Kidney glomerular epithelial cell (primary cell): ENCODE results near the gene EIF1.
"Not testable (repeated sequence)": the region's sequence is repeated elsewhere in the genome, so short reads cannot be mapped to it uniquely, and the experiment has no call there.

Experiments used
- DNase-seq: peaks from one replicate; lab custom pipeline; 2025; lab: John Stamatoyannopoulos, UW

EIF1 gene

DNA sequence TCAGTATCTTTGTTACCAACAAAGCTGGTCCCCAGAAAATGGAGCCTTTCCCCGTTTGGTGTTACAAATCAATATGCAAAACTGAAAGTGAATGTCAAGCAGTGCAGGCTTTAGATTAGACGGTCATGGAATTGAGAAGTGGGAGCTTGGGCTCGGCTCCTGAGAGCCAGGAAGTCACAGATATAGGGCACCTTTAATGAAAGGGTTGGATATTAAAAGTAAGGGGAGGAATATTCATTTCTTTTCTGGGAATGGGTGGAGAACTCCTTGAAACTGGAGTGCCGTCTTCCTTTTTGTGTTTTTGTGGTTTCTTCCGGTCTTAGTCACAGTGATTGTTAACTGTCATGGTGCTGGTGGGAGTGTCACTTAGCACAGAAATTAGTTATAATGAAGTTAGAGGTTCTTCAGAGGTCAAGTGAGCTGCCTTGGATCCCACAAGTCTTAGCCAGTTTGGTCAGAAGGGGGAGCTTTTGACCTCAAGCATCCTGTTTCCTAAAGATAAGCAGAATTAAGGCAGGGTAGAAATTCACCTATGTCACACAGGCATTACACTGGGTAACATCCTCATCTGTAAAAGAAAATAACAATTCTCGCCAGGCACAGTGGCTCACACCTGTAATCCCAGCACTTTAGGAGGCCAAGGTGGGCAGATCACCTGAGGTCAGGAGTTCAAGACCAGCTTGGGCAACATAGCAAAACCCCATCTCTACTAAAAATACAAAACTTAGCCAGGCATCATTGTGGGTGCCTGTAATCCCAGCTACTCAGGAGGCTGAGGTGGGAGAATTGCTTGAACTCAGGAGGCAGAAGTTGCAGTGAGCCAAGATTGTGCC is 9.6 kb upstream of the EIF1 start:
- DNase-seq = peak; percentile 83

- no peak for DNase-seq
Observed at GRCh38 chr17:41679740-41680425, 8.8 kb upstream of the EIF1 start.

DNA sequence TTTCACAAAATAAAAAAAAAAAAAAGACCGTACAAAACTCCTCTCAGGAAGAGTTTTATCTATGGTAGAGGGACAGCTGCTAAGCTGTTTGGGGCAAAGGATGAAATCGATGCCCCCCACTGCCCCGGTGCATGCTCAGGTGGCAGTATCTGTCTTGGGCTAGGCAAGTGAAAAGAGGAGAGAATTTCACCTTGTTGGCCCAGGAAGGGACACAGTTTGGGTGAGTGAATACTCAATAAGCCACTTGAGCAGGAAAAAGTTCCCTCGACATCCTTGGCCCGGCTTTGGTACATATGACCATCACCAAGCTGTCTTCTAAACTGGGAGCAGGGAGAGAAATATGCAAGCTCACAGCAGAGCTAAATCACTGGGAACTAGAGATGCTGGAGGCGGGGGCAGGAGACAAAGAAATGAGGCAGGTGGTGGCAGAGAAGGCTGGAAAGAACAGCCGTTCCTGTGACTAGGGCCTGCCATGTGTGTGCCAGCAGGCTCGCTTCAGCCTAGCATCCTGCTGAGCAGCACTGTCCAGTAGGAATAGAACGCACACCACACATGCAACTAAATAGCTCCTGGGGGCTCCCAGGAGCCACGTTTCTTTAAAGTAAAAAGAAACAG is 8.2 kb upstream of the EIF1 start:
- no peak for DNase-seq

DNA sequence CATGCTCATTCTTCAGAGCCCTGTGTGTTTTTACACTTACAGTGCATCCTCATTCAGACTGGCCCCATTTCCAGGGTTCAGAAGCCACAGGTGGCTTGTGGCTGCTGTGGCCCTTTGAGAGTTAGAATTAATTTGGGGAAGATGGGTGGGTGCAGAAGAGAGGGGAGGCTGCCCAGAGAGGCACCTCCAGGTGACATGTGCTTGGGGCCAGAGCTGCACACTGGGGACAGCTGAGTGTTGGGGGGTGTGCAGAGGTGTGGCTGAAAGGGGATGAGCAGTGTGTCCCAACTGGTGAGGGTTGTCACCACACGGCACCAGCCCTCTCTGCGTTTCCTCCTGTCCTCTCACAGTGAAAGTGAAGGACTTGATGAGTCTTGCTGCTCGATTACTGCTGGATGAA is 6.9 kb upstream of the EIF1 start:
- no peak for DNase-seq

GRCh38 chr17:41682631-41683030 is 6.1 kb upstream of the EIF1 start:
- no peak for DNase-seq

- DNase-seq = no peak
Observed at GRCh38 chr17:41683441-41684007, 5.2 kb upstream of the EIF1 start.

DNA sequence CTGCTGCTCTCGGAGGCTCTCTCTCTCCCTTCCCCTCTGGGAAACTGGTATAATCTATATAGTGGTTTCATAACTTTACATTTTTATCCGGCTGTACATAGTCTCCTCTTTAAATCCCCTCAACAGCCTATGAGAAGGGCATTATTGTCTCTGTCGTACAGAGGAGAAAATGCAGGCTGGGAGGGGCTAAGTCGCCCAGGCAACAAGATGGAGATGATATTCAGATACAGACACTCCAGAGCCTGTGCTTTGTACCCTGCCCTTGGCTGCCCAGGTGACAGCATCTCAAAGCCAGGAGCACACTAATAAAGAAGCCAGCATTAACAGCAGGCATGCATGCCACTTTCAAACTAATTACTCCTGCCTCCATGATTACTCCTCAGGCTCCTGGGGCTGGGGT is 4.7 kb upstream of the EIF1 start:
- no peak for DNase-seq

DNA sequence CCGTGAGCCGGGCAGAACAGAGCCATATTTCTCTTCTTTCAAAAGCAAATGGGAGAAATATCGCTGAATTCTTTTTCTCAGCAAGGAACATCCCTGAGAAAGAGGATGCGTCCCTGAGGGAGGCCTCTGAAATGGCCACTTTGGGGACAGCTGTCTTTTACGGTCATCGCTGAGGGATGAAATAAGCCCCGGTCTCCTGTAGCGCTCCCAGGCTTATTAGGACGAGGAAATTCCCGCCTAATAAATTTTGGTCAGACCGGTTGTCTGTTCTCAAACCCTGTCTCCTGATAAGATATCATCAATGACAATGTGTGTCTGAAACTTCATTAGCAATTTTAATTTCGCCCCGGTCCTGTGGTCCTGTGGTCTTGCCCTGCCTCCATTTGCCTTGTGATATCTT is 2.9 kb upstream of the EIF1 start:
- DNase-seq = not testable (repeated sequence)

DNA sequence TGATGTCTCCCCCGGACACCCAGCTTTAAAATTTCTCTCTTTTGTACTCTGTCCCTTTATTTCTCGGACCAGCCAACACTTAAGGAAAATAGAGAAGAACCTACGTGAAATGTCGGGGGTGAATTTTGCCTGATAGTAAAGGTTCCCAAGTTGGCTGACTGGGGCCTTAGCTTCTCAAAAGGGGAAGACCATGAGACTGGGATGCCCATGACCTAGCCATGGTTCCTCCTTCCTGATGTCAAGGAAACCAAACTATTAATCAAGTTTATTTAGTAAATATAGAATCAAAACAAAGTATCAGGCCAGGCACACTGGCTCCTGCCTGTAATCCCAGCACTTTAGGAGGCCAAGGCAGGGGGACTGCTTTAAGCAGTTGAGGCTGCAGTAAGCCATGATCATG is 2.4 kb upstream of the EIF1 start:
- DNase-seq = no peak

DNA sequence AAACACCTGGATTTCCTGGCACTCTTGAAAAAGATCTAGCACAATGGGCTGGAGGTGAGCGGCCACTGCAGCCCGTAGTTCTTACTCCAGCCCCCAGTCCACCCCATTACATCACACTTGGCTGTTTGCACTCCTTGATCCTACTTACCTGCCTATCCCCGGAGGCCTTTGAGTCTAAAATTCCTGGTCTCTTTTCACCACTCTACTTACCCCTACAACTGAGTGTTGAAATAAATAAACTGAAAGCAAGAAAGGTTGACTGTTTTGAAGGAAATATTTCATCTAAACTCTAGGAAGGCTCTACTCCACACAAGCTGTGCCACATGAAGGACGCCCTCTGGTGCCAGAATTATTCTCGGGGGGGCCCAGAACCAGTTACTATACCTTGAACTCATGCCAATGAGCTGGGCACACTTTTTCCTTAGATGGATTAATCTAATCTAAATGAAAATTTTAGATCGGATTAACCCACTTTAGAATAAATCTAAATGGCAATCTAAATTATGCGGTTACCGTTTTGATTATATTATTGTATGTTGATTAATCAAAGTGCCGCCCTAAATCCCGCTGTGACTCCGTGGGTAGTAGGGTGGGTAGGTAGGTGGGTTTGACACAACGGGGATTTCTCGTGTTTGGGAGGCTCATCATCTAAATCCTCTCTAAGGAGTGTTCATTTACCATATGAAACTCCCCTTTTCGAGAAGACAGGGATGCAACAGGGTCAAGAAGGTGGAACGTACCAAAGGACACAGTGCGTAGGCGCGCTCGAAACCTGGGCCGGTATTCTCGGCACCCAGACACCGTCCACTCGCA is 651 bp upstream of the EIF1 start:
- peak; percentile 89 for DNase-seq

DNA sequence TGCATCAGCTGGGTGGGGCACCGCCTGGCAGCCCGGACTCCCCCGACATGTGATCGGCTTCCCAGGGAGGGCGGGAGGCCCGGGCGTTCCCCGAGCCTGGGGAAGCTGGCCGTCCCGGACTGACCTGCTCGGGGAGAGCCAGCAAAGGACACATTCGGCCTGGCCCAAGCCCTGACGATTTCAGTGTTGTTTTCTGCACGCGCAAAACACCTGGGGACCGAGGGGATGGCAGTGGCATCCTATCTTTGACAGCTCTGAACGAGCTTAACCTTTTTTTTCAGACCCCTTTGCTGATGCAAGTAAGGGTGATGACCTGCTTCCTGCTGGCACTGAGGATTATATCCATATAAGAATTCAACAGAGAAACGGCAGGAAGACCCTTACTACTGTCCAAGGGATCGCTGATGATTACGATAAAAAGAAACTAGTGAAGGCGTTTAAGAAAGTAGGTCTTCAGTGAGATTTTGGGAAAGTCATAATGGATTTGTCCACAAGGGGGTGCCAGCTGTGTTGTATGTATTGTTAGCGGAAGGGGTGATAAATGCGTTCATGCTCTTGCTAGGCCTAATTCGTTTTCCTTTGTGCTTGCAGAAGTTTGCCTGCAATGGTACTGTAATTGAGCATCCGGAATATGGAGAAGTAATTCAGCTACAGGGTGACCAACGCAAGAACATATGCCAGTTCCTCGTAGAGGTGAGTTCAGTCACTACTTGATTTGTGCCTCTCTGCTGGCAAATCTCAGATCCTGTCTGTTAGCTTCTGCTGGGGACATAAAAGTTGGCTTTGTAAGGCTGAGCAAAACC is 1.0 kb downstream of the EIF1 start:
- peak; percentile 48 for DNase-seq

DNA sequence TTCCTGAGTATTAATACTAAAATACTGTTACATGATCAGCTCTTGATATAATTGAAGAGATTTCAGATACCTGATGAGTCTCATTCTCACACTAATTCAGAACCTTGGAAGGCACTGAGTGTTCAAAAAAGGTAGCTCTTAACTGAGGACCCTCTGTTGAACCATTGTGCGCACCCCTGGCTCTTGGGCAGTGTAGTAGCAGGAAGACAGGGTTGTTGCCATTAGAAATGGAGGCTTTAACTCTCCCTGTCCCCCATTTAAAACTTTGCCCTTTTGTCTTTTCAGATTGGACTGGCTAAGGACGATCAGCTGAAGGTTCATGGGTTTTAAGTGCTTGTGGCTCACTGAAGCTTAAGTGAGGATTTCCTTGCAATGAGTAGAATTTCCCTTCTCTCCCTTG is 1.8 kb downstream of the EIF1 start:
- DNase-seq = no peak

DNA sequence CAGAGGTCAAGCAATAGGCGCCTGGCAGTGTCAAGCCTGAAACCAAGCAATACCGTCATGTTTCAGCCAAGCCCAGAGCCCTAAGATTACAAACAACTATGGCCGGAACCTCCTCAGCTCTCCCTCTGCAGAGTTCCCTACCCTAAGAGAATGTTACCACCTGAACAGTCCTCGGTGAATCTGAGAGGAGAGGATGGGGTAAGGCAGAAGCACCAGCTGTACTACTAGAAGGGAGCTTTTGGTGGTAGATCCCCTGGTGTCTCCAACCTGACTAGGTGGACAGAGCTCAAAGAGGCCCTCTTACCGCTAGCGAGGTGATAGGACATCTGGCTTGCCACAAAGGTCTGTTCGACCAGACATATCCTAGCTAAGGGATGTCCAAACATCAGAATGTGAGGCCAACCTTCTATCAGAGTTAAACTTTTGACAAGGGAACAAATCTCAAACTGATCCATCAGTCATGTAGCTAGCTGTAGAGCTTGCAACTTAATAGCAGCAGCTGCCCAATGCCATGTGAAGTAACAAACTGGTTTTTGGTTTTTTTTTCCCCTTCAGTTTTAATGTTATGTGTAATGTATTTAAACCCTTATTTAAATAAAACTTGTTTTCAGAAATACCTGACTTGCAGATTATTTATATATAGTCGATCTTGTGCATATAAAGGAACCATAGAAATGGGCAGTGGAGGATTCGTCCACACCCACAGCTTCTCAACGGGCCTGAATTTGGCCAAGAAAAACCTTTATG is 2.5 kb downstream of the EIF1 start:
- no peak for DNase-seq

DNA sequence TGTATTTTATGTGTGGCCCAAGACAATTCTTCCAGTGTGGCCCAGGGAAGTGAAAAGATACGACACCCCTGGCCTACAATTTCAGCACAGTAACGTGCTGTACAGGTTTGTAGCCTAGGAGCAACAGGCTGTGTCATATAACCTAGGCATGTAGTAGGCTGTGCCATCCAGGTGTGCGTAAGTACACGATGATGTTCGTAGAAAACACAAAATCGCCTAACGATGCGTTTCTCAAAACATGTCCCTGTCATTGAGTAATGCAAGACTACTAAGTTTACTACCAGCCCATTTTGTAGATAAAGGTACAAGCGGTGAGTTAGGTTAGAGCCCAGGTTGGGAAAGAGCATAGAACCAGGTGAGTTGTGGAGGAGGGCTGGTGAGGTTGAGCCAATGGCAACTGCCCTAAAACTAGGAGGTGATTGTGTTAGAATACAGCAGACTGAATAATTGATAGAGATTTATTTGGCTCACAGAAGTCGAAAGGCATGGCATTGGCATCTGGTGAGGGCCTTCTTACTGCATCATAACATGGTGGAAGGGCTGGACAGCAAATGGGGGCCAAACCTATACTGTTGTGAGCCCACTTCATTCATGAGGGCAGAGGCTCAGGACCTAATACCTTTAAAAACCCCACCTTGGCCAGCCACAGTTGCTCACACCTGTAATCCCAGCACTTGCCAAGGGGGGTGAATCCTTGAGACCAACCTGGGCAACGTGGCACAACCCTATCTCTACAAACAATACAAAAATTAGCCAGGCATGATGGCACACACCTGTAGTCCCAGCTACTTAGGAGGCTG is 4.2 kb downstream of the EIF1 start:
- no peak for DNase-seq

GRCh38 chr17:41695134-41695661 is 6.5 kb downstream of the EIF1 start:
- DNase-seq = no peak

DNA sequence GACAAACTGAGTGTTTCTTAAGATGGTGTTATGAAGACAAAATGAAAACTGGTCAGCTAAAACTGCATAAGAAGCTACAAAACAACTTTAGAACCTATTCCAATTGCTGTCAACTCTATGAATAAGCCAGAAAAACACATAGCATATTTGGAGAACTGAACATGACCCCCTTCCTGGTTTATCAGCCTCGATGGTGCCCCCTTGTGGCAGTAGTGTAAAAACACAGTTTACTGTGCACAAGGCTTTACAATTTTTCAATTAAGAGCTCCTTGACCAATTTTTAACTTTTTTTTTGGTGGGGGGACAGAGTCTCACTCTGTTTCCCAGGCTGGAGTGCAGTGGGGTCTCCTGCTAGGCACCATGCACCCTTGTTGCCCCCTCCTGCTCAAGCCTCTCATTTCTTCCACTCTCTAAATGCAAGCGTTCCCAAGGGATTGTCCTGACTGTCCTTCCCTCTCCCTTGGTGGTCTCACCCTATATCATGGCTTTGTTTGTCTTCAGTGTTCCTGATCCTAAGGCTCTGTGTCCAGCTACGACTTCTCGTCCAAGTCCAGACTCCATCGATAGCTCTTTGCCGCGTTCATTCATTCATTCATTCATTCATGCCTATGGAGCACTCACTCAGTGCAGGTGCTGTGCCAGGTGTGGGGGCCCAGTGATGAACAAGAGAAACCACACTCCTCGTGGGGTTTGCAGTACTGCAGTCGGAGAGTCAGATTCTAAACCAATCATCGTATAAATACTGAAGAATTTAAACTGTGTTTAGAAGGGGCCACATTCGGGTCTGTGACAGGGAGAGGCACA is 7.5 kb downstream of the EIF1 start:
- DNase-seq = peak; percentile 60

- DNase-seq = no peak
Observed at GRCh38 chr17:41697122-41697962, 8.7 kb downstream of the EIF1 start.
